Keratinocyte (primary cell): ENCODE measurements around the gene SFRP4. TPM values are rescaled to one million over a fixed set of nuclear protein-coding genes. Genes with fewer than 3 reads are reported as not detected.

Experiments used
- DNase-seq: peaks from one replicate; pipeline ENCODE4 v3.0.0-alpha.2; 2011; ENCODE audit warnings: low read depth, missing footprints, low spot score
- FAIRE-seq: peaks from 2 replicates; lab custom pipeline; 2011; peaks lifted over from hg19 to GRCh38; lab: Jason Lieb, UNC
- H2AFZ ChIP-seq: 2 replicates; pipeline ENCODE4 v1.6.0; 2012; ENCODE audit warnings: low read length, control low read depth, inconsistent platforms; ENCODE audit not compliant: control insufficient read depth
- H3K27ac ChIP-seq: 2 replicates; pipeline ENCODE4 v1.5.1; 2011; ENCODE audit warnings: low read length; ENCODE audit not compliant: control insufficient read depth, insufficient read depth
- H3K27me3 ChIP-seq: 3 replicates; pipeline ENCODE4 v1.6.0; 2011; ENCODE audit warnings: low read length; ENCODE audit not compliant: control insufficient read depth, insufficient read depth; ENCODE audit errors: extremely low read depth
- H3K36me3 ChIP-seq, 2 experiments: 2 replicates in 1 of 2; 3 replicates in 1 of 2; pipeline ENCODE4 v1.5.1; 2011; ENCODE audit warnings: low read length in 2 of 2, mild to moderate bottlenecking in 1 of 2; ENCODE audit not compliant: control insufficient read depth in 2 of 2, insufficient read depth in 2 of 2; ENCODE audit errors: extremely low read depth in 1 of 2
- H3K4me1 ChIP-seq: 3 replicates; pipeline ENCODE4 v1.5.1; 2011; ENCODE audit warnings: low read length; ENCODE audit not compliant: control insufficient read depth, insufficient read depth; ENCODE audit errors: extremely low read depth
- H3K4me2 ChIP-seq: 3 replicates; pipeline ENCODE4 v1.6.0; 2011; ENCODE audit warnings: low read depth, low read length; ENCODE audit not compliant: control insufficient read depth, insufficient read depth; ENCODE audit errors: extremely low read depth
- H3K4me3 ChIP-seq, 3 experiments: fragments of 200-600 bp in 1 of 3; sonication (generic) in 1 of 3; 2 replicates in 2 of 3; 3 replicates in 1 of 3; pipeline ENCODE4 v1.5.1; 2011 to 2016; ENCODE audit warnings: low read length in 3 of 3, mild to moderate bottlenecking in 3 of 3, control low read depth in 2 of 3, inconsistent platforms in 1 of 3, low read depth in 1 of 3, mixed read lengths in 1 of 3, mixed run types in 1 of 3, moderate library complexity in 1 of 3; ENCODE audit not compliant: control insufficient read depth in 2 of 3, insufficient read depth in 2 of 3; ENCODE audit errors: extremely low read depth in 1 of 3
- H3K79me2 ChIP-seq: 2 replicates; pipeline ENCODE4 v1.6.0; 2012; ENCODE audit warnings: low read length; ENCODE audit not compliant: control insufficient read depth, insufficient read depth
- H3K9ac ChIP-seq: 3 replicates; pipeline ENCODE4 v1.6.0; 2011; ENCODE audit warnings: low read length; ENCODE audit not compliant: control insufficient read depth, insufficient read depth; ENCODE audit errors: extremely low read depth
- H3K9me1 ChIP-seq: 3 replicates; pipeline ENCODE4 v1.6.0; 2011; ENCODE audit warnings: low read length; ENCODE audit not compliant: control insufficient read depth, insufficient read depth; ENCODE audit errors: extremely low read depth
- H3K9me3 ChIP-seq: 2 replicates; pipeline ENCODE4 v1.5.1; 2012; ENCODE audit warnings: low read depth, low read length; ENCODE audit not compliant: control insufficient read depth
- H4K20me1 ChIP-seq: 3 replicates; pipeline ENCODE4 v1.6.0; 2011; ENCODE audit warnings: low read length; ENCODE audit not compliant: control insufficient read depth, insufficient read depth; ENCODE audit errors: extremely low read depth
- EZH2 ChIP-seq: IDR thresholded peaks from one replicate; pipeline ENCODE4 v1.6.1; 2012; ENCODE audit warnings: inconsistent platforms, mild to moderate bottlenecking, low read length, moderate library complexity
- dilution Hi-C: fragments of 300-500 bp; cut with MboI; formaldehyde crosslinking; loops from one replicate; pipeline ENCODE4 v1.7.0; 2020; ENCODE audit warnings: low sequenced_read_pairs; ENCODE audit not compliant: extremely low pct_ligation_motif_present
- polyA plus RNA-seq, 5 experiments: library from polyadenylated mRNA; depleted of rRNA in 3 of 5; stranded (reverse) in 3 of 5; stranded (forward) in 1 of 5; unstranded in 1 of 5; fragments of >200 nt; gene quantifications; 1 replicate in 1 of 5; 2 replicates in 3 of 5; 3 replicates in 1 of 5; pipeline versions ENCODE4 v1.2.1 to v1.2.3, GENCODE V29; 2011 to 2012; ENCODE audit warnings: missing spikeins in 2 of 5, low read depth in 1 of 5, low replicate concordance in 1 of 5
- TF ChIP-seq, protein P1 (sequence below), 3 experiments: IDR thresholded peaks in 1 of 3; conservative IDR thresholded peaks in 1 of 3; optimal IDR thresholded peaks in 1 of 3; 2 replicates in 2 of 3; 3 replicates in 1 of 3; pipeline versions ENCODE3 to v1.5.1; 2011; ENCODE audit warnings: low read length in 3 of 3, mild to moderate bottlenecking in 3 of 3, moderate library complexity in 2 of 3, control low read depth in 1 of 3, inconsistent platforms in 1 of 3; ENCODE audit not compliant: insufficient read depth in 2 of 3; ENCODE audit errors: extremely low read depth in 1 of 3

The SFRP4 gene
- polyA plus RNA-seq, 1 donor (not counting 4 experiments of a cell fraction or from before 2014, with no cell fraction given) = not detected

DNA sequence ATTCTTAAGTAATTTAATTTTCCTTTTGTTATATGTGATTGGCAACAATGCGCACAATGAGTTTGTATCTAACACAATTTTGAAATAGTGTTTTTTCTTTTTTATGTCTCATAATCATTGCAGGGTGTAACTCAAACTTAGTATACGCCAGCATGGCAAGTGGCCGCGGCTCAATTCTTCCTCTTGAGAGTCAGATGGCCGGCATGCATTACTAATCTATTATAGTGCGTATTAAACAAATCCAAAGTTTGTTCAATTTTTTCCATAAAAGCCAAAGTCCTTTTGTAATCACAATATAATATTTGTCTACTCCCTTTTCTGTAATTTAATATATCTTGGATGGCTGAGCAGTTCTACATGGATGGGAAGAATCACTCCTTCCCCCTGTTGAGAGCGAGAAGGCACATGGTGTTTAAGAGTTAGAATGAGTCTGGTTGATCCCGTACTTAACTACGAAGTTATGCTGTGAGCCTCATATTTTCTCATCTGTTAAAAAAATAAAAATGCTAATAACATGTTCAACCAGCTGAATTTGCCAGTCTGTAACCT lies 16.5 kb upstream of the SFRP4 start:
- DNase-seq (no peak), FAIRE-seq (no peak)
- no peaks in the 10 kb centered on the region for H3K4me1 ChIP-seq
- no peak overlapping the region for H3K4me2 ChIP-seq
- no peaks in the 10 kb centered on the region for H3K9me1 ChIP-seq
- H4K20me1 ChIP-seq = no peaks in the 10 kb centered on the region
- H3K27ac ChIP-seq = no peak overlapping the region
- no peaks in the 10 kb centered on the region for H3K27me3 ChIP-seq
- dilution Hi-C loops = no loop called here
- no peak overlapping the region for H3K4me3 ChIP-seq
- no peaks in the 10 kb centered on the region for H3K79me2 ChIP-seq
- no peak overlapping the region for H3K9ac ChIP-seq
- H3K36me3 ChIP-seq = no peaks in the 10 kb centered on the region
- H2AFZ ChIP-seq = no peak overlapping the region
- TF ChIP-seq, protein P1, sequence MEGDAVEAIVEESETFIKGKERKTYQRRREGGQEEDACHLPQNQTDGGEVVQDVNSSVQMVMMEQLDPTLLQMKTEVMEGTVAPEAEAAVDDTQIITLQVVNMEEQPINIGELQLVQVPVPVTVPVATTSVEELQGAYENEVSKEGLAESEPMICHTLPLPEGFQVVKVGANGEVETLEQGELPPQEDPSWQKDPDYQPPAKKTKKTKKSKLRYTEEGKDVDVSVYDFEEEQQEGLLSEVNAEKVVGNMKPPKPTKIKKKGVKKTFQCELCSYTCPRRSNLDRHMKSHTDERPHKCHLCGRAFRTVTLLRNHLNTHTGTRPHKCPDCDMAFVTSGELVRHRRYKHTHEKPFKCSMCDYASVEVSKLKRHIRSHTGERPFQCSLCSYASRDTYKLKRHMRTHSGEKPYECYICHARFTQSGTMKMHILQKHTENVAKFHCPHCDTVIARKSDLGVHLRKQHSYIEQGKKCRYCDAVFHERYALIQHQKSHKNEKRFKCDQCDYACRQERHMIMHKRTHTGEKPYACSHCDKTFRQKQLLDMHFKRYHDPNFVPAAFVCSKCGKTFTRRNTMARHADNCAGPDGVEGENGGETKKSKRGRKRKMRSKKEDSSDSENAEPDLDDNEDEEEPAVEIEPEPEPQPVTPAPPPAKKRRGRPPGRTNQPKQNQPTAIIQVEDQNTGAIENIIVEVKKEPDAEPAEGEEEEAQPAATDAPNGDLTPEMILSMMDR (optimal IDR thresholded peaks at IDR 0.05 in 1 of 3, IDR thresholded peaks at IDR 0.05 in 1 of 3, conservative IDR thresholded peaks at IDR 0.05 in 1 of 3; ENCODE audit: extremely low read depth in 1 of 3, insufficient read depth in 2 of 3, low read length in 3 of 3) = no peak
- no peak for TF ChIP-seq EZH2
- peaks cover 2% of the 10 kb centered on the region for H3K9me3 ChIP-seq

GRCh38 chr7:37932543-37932942 lies 15.9 kb upstream of the SFRP4 start:
- Histone ChIP-seq H3K36me3 (no peaks in the 10 kb centered on the region), H3K4me2 (no peak overlapping the region), H3K27ac (no peak overlapping the region), H4K20me1 (no peaks in the 10 kb centered on the region), H3K27me3 (no peaks in the 10 kb centered on the region), H3K4me1 (no peaks in the 10 kb centered on the region), H3K4me3 (no peak overlapping the region), H3K9ac (no peak overlapping the region), H3K9me3 (peaks cover 2% of the 10 kb centered on the region), H3K79me2 (no peaks in the 10 kb centered on the region), H3K9me1 (no peaks in the 10 kb centered on the region), H2AFZ (no peak overlapping the region)
- TF ChIP-seq, protein P1 (optimal IDR thresholded peaks at IDR 0.05 in 1 of 3, IDR thresholded peaks at IDR 0.05 in 1 of 3, conservative IDR thresholded peaks at IDR 0.05 in 1 of 3; ENCODE audit: extremely low read depth in 1 of 3, insufficient read depth in 2 of 3, low read length in 3 of 3) = no peak
- TF ChIP-seq EZH2 = no peak
- no peak for FAIRE-seq
- dilution Hi-C loops = no loop called here
- DNase-seq = no peak
